Mucosa of descending colon (tissue), 3 donors: ENCODE results near the gene BAHCC1. TPM values are rescaled to one million over a fixed set of nuclear protein-coding genes. Genes with fewer than 3 reads are reported as not detected.

Experiments
- ATAC-seq: fragments of 200-7000 bp; cut with Tn5 transposase; one replicate; pipeline ENCODE4 v1.9.1; 2020; ENCODE audit warnings: mild to moderate bottlenecking, moderate library complexity
- DNase-seq, 3 donors: peaks; one replicate each; pipeline ENCODE4 v3.0.0-alpha.2; 2020
- H3K36me3 ChIP-seq: fragments of 200-600 bp; one replicate; pipeline ENCODE4 v1.8.0; 2021; ENCODE audit warnings: low read depth, mild to moderate bottlenecking
- H3K4me1 ChIP-seq: fragments of 200-600 bp; one replicate; pipeline ENCODE4 v1.8.0; 2021; ENCODE audit warnings: low read depth, mild to moderate bottlenecking
- H3K4me3 ChIP-seq: fragments of 200-600 bp; one replicate; pipeline ENCODE4 v1.8.0; 2021; ENCODE audit warnings: mild to moderate bottlenecking
- H3K9me3 ChIP-seq: fragments of 200-600 bp; one replicate; pipeline ENCODE4 v1.8.0; 2021; ENCODE audit warnings: mild to moderate bottlenecking
- intact Hi-C, 2 donors: fragments of 100-400 bp; cut with DNase I in 1 of 2; cut with micrococcal nuclease in 1 of 2; formaldehyde crosslinking; loops; one replicate each; pipeline versions ENCODE4 v1.11.0 to v1.11.1; 2022; cut with DNase I, micrococcal nuclease
- total RNA-seq, 3 donors: library from RNA; stranded (reverse); fragmentation: NEBNext Ultra II Directional in 2 of 3; extraction: Animal tissue kit (Norgen Biotek cat#: 25700) in 2 of 3; gene quantifications; one replicate each; pipeline versions ENCODE4 v1.2.1 to v1.2.4, GENCODE V29; 2021 to 2023
- TF ChIP-seq, protein P1 (sequence below): fragments of 200-600 bp; IDR thresholded peaks from one replicate; pipeline ENCODE4 v1.8.0; 2022; ENCODE audit warnings: antibody characterized with exemption, mild to moderate bottlenecking
- donor health status: DM: no; HTN: no; CAD: no; lungs with moderate emphysema.
- donor health status: DM: no; HTN: no; CAD: no.
- donor health status: DM: no; HTN: yes; CAD: no.

The BAHCC1 gene
- total RNA-seq, 3 donors from 2014 or later = 14.0 to 27.4 (median 16.5) TPM

DNA sequence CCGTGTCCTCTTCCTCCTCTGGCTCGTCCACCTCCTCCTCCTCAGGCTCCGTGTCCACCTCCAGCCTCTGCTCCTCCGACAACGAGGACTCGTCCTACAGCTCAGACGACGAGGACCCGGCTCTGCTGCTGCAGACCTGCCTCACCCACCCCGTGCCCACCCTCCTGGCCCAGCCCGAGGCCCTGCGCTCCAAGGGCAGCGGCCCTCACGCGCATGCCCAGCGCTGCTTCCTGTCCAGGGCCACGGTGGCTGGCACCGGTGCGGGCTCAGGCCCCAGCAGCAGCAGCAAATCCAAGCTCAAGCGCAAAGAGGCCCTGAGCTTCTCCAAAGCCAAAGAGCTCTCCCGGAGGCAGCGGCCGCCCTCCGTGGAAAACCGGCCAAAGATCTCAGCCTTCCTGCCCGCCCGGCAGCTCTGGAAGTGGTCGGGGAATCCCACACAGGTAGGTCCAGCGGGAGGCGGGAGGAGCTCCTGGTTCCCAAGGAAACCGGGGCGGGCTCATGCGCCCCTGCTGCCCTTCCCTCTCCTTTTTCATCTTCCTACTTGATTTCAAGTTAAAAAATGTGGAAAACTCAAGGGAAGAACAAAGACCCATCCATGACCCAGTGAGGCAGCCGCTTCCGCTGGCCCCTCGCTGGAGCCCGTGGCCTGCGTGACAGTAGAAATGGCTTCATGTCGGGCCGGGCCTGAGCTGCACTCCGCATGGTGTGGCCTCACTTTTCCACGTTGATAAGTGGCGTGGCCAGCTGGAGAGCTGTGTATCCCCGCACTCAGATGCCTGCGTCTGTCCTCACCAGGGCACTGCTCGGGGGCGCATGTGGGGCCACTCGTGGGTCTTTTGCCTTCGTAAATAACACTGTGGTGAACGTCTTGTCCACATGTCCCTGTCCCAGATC is 66.6 kb downstream of the BAHCC1 start:
- ATAC-seq = no peak
- Histone ChIP-seq H3K4me3 (no peak overlapping the region), H3K9me3 (no peaks in the 10 kb centered on the region), H3K36me3 (no peaks in the 10 kb centered on the region), H3K4me1 (no peaks in the 10 kb centered on the region)
- TF ChIP-seq, protein P1, sequence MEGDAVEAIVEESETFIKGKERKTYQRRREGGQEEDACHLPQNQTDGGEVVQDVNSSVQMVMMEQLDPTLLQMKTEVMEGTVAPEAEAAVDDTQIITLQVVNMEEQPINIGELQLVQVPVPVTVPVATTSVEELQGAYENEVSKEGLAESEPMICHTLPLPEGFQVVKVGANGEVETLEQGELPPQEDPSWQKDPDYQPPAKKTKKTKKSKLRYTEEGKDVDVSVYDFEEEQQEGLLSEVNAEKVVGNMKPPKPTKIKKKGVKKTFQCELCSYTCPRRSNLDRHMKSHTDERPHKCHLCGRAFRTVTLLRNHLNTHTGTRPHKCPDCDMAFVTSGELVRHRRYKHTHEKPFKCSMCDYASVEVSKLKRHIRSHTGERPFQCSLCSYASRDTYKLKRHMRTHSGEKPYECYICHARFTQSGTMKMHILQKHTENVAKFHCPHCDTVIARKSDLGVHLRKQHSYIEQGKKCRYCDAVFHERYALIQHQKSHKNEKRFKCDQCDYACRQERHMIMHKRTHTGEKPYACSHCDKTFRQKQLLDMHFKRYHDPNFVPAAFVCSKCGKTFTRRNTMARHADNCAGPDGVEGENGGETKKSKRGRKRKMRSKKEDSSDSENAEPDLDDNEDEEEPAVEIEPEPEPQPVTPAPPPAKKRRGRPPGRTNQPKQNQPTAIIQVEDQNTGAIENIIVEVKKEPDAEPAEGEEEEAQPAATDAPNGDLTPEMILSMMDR = no peak
- intact Hi-C loops = no loop called here
- DNase-seq = no peak

DNA sequence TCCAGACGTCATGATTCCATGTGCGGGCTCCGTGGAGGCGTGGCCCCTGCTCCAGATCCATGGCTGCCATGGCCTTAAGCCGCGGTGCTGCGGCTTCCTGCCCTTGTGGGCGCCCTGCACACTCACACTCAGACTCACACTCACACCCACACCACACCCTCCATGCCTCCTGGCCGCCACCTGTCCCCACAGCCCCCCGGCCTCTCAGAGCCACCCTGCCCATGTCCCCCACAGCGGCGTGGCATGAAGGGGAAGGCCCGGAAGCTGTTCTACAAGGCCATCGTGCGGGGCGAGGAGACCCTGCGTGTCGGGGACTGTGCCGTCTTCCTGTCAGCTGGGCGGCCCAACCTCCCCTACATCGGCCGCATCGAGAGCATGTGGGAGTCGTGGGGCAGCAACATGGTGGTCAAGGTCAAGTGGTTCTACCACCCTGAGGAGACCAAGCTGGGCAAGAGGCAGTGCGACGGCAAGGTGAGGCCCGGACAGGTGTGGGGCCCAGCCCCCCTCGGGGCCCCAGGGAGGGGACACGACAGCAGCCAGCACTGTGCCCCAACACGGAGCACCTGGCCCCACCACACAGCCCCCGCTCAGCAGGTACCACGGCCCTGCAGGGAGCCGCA is 67.4 kb downstream of the BAHCC1 start:
- ATAC-seq (no peak), DNase-seq (no peak)
- Histone ChIP-seq H3K9me3 (no peaks in the 10 kb centered on the region), H3K4me1 (no peaks in the 10 kb centered on the region), H3K36me3 (no peaks in the 10 kb centered on the region), H3K4me3 (no peak overlapping the region)
- TF ChIP-seq, protein P1 = no peak
- intact Hi-C loops = no loop called here

DNA sequence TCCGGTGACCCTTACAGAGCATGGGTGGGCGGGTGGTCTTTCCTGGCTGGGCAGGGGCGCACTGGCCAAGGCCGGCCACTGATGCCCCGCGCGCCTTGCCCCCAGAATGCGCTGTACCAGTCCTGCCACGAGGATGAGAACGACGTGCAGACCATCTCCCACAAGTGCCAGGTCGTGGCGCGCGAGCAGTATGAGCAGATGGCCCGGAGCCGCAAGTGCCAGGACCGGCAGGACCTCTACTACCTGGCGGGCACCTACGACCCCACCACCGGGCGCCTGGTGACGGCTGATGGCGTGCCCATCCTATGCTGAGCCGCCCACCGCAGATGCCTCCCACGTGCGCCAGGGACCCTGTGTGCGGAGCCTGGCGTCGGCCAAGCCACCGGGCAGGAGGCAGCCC is 68.2 kb downstream of the BAHCC1 start:
- ATAC-seq (no peak), DNase-seq (no peak)
- intact Hi-C loops = no loop called here
- TF ChIP-seq, protein P1 = no peak
- Histone ChIP-seq H3K36me3 (no peaks in the 10 kb centered on the region), H3K9me3 (no peaks in the 10 kb centered on the region), H3K4me3 (no peak overlapping the region), H3K4me1 (no peaks in the 10 kb centered on the region)

DNA sequence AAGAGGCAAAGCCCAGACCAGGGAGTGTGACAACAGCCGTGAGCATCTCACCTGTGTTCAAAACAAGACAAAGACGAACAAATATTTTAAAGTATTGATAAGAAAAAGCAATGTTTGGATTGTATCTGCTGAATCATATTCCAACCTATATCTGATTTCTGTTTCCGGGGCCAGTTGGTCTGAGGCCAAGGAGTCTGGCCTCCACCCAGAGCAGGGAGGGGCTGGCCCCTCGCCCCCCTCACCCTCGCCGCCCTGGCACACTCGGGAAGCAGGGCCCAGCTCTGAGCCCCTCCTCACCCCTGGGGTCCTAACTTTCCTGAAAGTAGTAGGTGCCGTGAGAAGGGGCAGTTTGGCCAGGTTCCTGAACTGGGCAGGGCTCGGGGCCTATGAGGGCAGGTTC is 69.3 kb downstream of the BAHCC1 start:
- Histone ChIP-seq H3K4me1 (no peaks in the 10 kb centered on the region), H3K36me3 (no peaks in the 10 kb centered on the region), H3K9me3 (no peaks in the 10 kb centered on the region), H3K4me3 (no peak overlapping the region)
- ATAC-seq (no peak), DNase-seq (no peak)
- intact Hi-C loops = no loop called here
- TF ChIP-seq, protein P1 = no peak

DNA sequence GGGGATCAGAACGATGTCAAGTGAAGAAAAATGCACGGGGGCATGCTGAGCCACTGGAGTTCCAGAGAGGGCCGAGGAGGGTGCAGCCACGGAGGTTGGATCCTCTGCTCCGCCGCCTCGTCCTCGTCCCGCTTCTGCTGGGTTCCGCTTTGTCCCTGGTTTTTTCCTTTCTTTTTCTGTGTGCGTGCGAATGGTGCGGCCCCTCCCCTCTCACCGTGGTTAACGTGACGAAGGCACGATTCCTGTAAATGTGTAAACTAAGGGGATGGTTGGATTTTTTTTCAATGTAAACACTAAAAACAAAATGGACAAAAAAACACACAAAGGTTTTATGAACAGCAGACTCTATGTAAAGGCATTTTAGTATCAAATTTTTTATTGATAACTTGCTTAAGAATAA is 70.7 kb downstream of the BAHCC1 start:
- H3K4me3 ChIP-seq = no peak overlapping the region
- TF ChIP-seq, protein P1 = no peak
- no peaks in the 10 kb centered on the region for H3K4me1 ChIP-seq
- no peaks in the 10 kb centered on the region for H3K9me3 ChIP-seq
- intact Hi-C loops = no loop called here
- ATAC-seq = no peak
- H3K36me3 ChIP-seq = no peaks in the 10 kb centered on the region
- DNase-seq = no peak
